ENCODE data around the gene CLDN34. TPM values are rescaled to one million over a fixed set of nuclear protein-coding genes. Genes with fewer than 3 reads are reported as not detected.

CLDN34 gene
- total and polyA plus RNA-seq, 4 donors: 0.36 TPM; not detected in 3

GRCh38 chrX:9937761-9938160 lies 29.4 kb upstream of the CLDN34 start:
- Histone ChIP-seq H3K27ac (ENCODE audit: low read depth in 1 of 2, low read length in 2 of 2) (no peak overlapping the region), H3K4me3 (ENCODE audit: low read length in 2 of 2) (no peak overlapping the region), H3K27me3 (ENCODE audit: control insufficient read depth in 1 of 2, insufficient read depth in 2 of 2, low read length in 1 of 2) (no peaks in the 10 kb centered on the region), H3K9me3 (ENCODE audit: control insufficient read depth, low read length) (no peaks in the 10 kb centered on the region), H3K36me3 (ENCODE audit: control insufficient read depth in 1 of 2, insufficient read depth in 2 of 2, low read length in 1 of 2) (no peaks in the 10 kb centered on the region), H3K4me1 (ENCODE audit: control insufficient read depth in 1 of 2, insufficient read depth in 2 of 2, low read length in 2 of 2) (no peaks in the 10 kb centered on the region)
- ATAC-seq (ENCODE audit: low FRiP score): no peak
- WGBS, 2 donors: 73 to 93% methylated on average over 8 of the region's 8 CpGs
- DNase-seq: no peak
- intact Hi-C loops (cut with DNase I): no loop called here

- ATAC-seq (ENCODE audit: low FRiP score): no peak
- Histone ChIP-seq H3K27ac (ENCODE audit: low read depth in 1 of 2, low read length in 2 of 2) (no peak overlapping the region), H3K4me1 (ENCODE audit: control insufficient read depth in 1 of 2, insufficient read depth in 2 of 2, low read length in 2 of 2) (no peaks in the 10 kb centered on the region), H3K27me3 (ENCODE audit: control insufficient read depth in 1 of 2, insufficient read depth in 2 of 2, low read length in 1 of 2) (no peaks in the 10 kb centered on the region), H3K4me3 (ENCODE audit: low read length in 2 of 2) (no peak overlapping the region), H3K9me3 (ENCODE audit: control insufficient read depth, low read length) (no peaks in the 10 kb centered on the region), H3K36me3 (ENCODE audit: control insufficient read depth in 1 of 2, insufficient read depth in 2 of 2, low read length in 1 of 2) (no peaks in the 10 kb centered on the region)
- 88 to 96% methylated on average over 7 of the region's 7 CpGs for WGBS, 2 donors
- DNase-seq: no peak
- intact Hi-C loops (cut with DNase I): no loop called here
These were observed 28.6 kb upstream of the CLDN34 start for GRCh38 chrX:9938516-9938915.

- Histone ChIP-seq H3K27ac (ENCODE audit: low read depth in 1 of 2, low read length in 2 of 2) (no peak overlapping the region), H3K9me3 (ENCODE audit: control insufficient read depth, low read length) (no peaks in the 10 kb centered on the region), H3K36me3 (ENCODE audit: control insufficient read depth in 1 of 2, insufficient read depth in 2 of 2, low read length in 1 of 2) (no peaks in the 10 kb centered on the region), H3K4me3 (ENCODE audit: low read length in 2 of 2) (no peak overlapping the region), H3K27me3 (ENCODE audit: control insufficient read depth in 1 of 2, insufficient read depth in 2 of 2, low read length in 1 of 2) (no peaks in the 10 kb centered on the region), H3K4me1 (ENCODE audit: control insufficient read depth in 1 of 2, insufficient read depth in 2 of 2, low read length in 2 of 2) (no peaks in the 10 kb centered on the region)
- intact Hi-C loops (cut with DNase I): no loop called here
- no peak for ATAC-seq (ENCODE audit: low FRiP score)
- no peak for DNase-seq
- 90 to 94% methylated on average over 14 of the region's 14 CpGs for WGBS, 2 donors
These were observed 26.7 kb upstream of the CLDN34 start for GRCh38 chrX:9940421-9940820.

GRCh38 chrX:9942086-9942485 lies 25.1 kb upstream of the CLDN34 start:
- no peak overlapping the region for H3K27ac ChIP-seq (ENCODE audit: low read depth in 1 of 2, low read length in 2 of 2)
- WGBS, 2 donors: 86 to 91% methylated on average over 6 of the region's 6 CpGs
- no peaks in the 10 kb centered on the region for H3K4me1 ChIP-seq (ENCODE audit: control insufficient read depth in 1 of 2, insufficient read depth in 2 of 2, low read length in 2 of 2)
- no peaks in the 10 kb centered on the region for H3K9me3 ChIP-seq (ENCODE audit: control insufficient read depth, low read length)
- ATAC-seq (ENCODE audit: low FRiP score) (no peak), DNase-seq (no peak)
- no peaks in the 10 kb centered on the region for H3K27me3 ChIP-seq (ENCODE audit: control insufficient read depth in 1 of 2, insufficient read depth in 2 of 2, low read length in 1 of 2)
- no peaks in the 10 kb centered on the region for H3K36me3 ChIP-seq (ENCODE audit: control insufficient read depth in 1 of 2, insufficient read depth in 2 of 2, low read length in 1 of 2)
- H3K4me3 ChIP-seq (ENCODE audit: low read length in 2 of 2): no peak overlapping the region
- intact Hi-C loops (cut with DNase I): no loop called here

GRCh38 chrX:9943420-9943819 lies 23.7 kb upstream of the CLDN34 start:
- DNase-seq (no peak), ATAC-seq (ENCODE audit: low FRiP score) (no peak)
- Histone ChIP-seq H3K9me3 (ENCODE audit: control insufficient read depth, low read length) (no peaks in the 10 kb centered on the region), H3K27ac (ENCODE audit: low read depth in 1 of 2, low read length in 2 of 2) (no peak overlapping the region), H3K4me3 (ENCODE audit: low read length in 2 of 2) (no peak overlapping the region), H3K27me3 (ENCODE audit: control insufficient read depth in 1 of 2, insufficient read depth in 2 of 2, low read length in 1 of 2) (no peaks in the 10 kb centered on the region), H3K36me3 (ENCODE audit: control insufficient read depth in 1 of 2, insufficient read depth in 2 of 2, low read length in 1 of 2) (no peaks in the 10 kb centered on the region), H3K4me1 (ENCODE audit: control insufficient read depth in 1 of 2, insufficient read depth in 2 of 2, low read length in 2 of 2) (no peaks in the 10 kb centered on the region)
- 95 to 97% methylated on average over 5 of the region's 5 CpGs for WGBS, 2 donors
- intact Hi-C loops (cut with DNase I): no loop called here

GRCh38 chrX:9947131-9947794 lies 19.9 kb upstream of the CLDN34 start:
- Histone ChIP-seq H3K27ac (ENCODE audit: low read depth in 1 of 2, low read length in 2 of 2) (no peak overlapping the region), H3K36me3 (ENCODE audit: control insufficient read depth in 1 of 2, insufficient read depth in 2 of 2, low read length in 1 of 2) (no peaks in the 10 kb centered on the region), H3K4me3 (ENCODE audit: low read length in 2 of 2) (no peak overlapping the region), H3K27me3 (ENCODE audit: control insufficient read depth in 1 of 2, insufficient read depth in 2 of 2, low read length in 1 of 2) (no peaks in the 10 kb centered on the region), H3K9me3 (ENCODE audit: control insufficient read depth, low read length) (no peaks in the 10 kb centered on the region), H3K4me1 (ENCODE audit: control insufficient read depth in 1 of 2, insufficient read depth in 2 of 2, low read length in 2 of 2) (no peaks in the 10 kb centered on the region)
- 86% methylated on average over 10 of the region's 10 CpGs for WGBS, 2 donors
- DNase-seq (no peak), ATAC-seq (ENCODE audit: low FRiP score) (no peak)
- intact Hi-C loops (cut with DNase I): no loop called here

GRCh38 chrX:9948406-9948805 lies 18.8 kb upstream of the CLDN34 start:
- no peaks in the 10 kb centered on the region for H3K36me3 ChIP-seq (ENCODE audit: control insufficient read depth in 1 of 2, insufficient read depth in 2 of 2, low read length in 1 of 2)
- DNase-seq (no peak), ATAC-seq (ENCODE audit: low FRiP score) (no peak)
- 63 to 73% methylated on average over 9 of the region's 9 CpGs for WGBS, 2 donors
- no peaks in the 10 kb centered on the region for H3K4me1 ChIP-seq (ENCODE audit: control insufficient read depth in 1 of 2, insufficient read depth in 2 of 2, low read length in 2 of 2)
- H3K27me3 ChIP-seq (ENCODE audit: control insufficient read depth in 1 of 2, insufficient read depth in 2 of 2, low read length in 1 of 2): no peaks in the 10 kb centered on the region
- intact Hi-C loops (cut with DNase I): no loop called here
- H3K4me3 ChIP-seq (ENCODE audit: low read length in 2 of 2): no peak overlapping the region
- H3K27ac ChIP-seq (ENCODE audit: low read depth in 1 of 2, low read length in 2 of 2): no peak overlapping the region
- no peaks in the 10 kb centered on the region for H3K9me3 ChIP-seq (ENCODE audit: control insufficient read depth, low read length)

GRCh38 chrX:9952300-9952699 lies 14.9 kb upstream of the CLDN34 start:
- Histone ChIP-seq H3K36me3 (ENCODE audit: control insufficient read depth in 1 of 2, insufficient read depth in 2 of 2, low read length in 1 of 2) (no peaks in the 10 kb centered on the region), H3K4me1 (ENCODE audit: control insufficient read depth in 1 of 2, insufficient read depth in 2 of 2, low read length in 2 of 2) (no peaks in the 10 kb centered on the region), H3K9me3 (ENCODE audit: control insufficient read depth, low read length) (no peaks in the 10 kb centered on the region), H3K27me3 (ENCODE audit: control insufficient read depth in 1 of 2, insufficient read depth in 2 of 2, low read length in 1 of 2) (no peaks in the 10 kb centered on the region), H3K4me3 (ENCODE audit: low read length in 2 of 2) (no peak overlapping the region), H3K27ac (ENCODE audit: low read depth in 1 of 2, low read length in 2 of 2) (no peak overlapping the region)
- ATAC-seq (ENCODE audit: low FRiP score) (no peak), DNase-seq (no peak)
- WGBS, 2 donors: 42 to 65% methylated on average over 1 of the region's 1 CpG
- intact Hi-C loops (cut with DNase I): no loop called here

- WGBS, 2 donors: 83 to 94% methylated on average over 2 of the region's 2 CpGs
- Histone ChIP-seq H3K4me1 (ENCODE audit: control insufficient read depth in 1 of 2, insufficient read depth in 2 of 2, low read length in 2 of 2) (no peaks in the 10 kb centered on the region), H3K9me3 (ENCODE audit: control insufficient read depth, low read length) (no peaks in the 10 kb centered on the region), H3K27ac (ENCODE audit: low read depth in 1 of 2, low read length in 2 of 2) (no peak overlapping the region), H3K36me3 (ENCODE audit: control insufficient read depth in 1 of 2, insufficient read depth in 2 of 2, low read length in 1 of 2) (no peaks in the 10 kb centered on the region), H3K4me3 (ENCODE audit: low read length in 2 of 2) (no peak overlapping the region), H3K27me3 (ENCODE audit: control insufficient read depth in 1 of 2, insufficient read depth in 2 of 2, low read length in 1 of 2) (no peaks in the 10 kb centered on the region)
- intact Hi-C loops (cut with DNase I): no loop called here
- DNase-seq: no peak
- no peak for ATAC-seq (ENCODE audit: low FRiP score)
These were observed 13.8 kb upstream of the CLDN34 start for GRCh38 chrX:9953396-9953795.

All from aorta (tissue), 5 donors.